ENCODE results near the gene RBFA. TPM values are rescaled to one million over a fixed set of nuclear protein-coding genes. Genes with fewer than 3 reads are reported as not detected.
"Not testable (repeated sequence)": the region's sequence is repeated elsewhere in the genome, so short reads cannot be mapped to it uniquely, and the experiment has no call there.

RBFA gene
- total and polyA plus RNA-seq, 7 donors = 17.9 to 29.0 (median 19.7) TPM

DNA sequence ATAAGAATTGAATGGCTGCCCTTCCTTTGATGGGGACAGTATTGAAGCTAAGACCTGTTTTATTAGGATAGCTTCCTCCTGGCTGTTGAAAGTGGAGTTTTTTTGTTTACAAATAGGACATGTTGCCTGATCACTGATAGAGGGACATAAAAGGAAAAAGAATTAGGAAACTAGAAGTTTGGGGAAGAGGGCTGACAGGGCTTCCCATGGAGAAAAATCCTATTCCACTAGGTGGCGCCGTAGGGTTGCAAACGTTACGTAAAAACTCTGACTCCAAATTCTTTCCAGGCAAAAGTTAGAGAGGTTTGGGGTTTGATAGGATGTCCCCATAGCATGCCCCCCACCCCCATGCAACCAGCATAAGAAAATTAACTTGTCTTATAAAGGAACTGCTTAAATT is 11.1 kb upstream of the RBFA start:
- no peak for TF ChIP-seq CTCF (IDR thresholded peaks at IDR 0.05)
- 60 to 62% (median 60%) methylated on average over 4 of the region's 4 CpGs for WGBS, 3 donors
- H3K9me3 ChIP-seq = peaks cover 81% of the 10 kb centered on the region

DNA sequence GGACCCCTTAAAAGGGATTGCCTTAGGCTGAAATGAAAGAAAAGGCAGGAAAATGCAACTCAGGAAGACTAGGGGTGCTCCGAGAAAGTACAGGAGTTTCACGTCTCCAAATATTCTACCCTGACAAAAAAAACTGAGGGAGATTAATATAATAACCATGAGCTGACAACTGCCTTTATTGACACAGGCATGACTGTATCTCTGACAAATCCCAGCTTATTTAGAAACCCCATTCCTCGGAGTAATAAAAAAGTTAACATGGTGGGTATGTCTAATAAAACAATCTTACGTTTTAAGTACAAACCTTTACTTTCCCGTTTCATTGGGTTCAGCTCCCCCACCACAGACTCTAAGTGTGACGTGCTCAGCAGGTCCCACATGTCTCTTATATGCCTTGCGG is 7.9 kb upstream of the RBFA start:
- Histone ChIP-seq H3K27ac (no peak overlapping the region), H3K4me3 (no peak overlapping the region), H3K4me1 (no peaks in the 10 kb centered on the region), H3K36me3 (ENCODE audit: insufficient read depth in 1 of 2, low read depth in 1 of 2) (no peaks in the 10 kb centered on the region), H3K9me3 (peaks cover 67% of the 10 kb centered on the region), H3K27me3 (ENCODE audit: insufficient read depth in 3 of 3, low read length in 2 of 3) (peaks cover 0 to 2% (median 0%) of the 10 kb centered on the region in 3 donors)
- 95 to 98% (median 96%) methylated on average over 7 of the region's 7 CpGs for WGBS, 3 donors
- intact Hi-C loops (cut with DNase I) = no loop called here
- TF ChIP-seq CTCF (IDR thresholded peaks at IDR 0.05) = no peak
- no peak for DNase-seq
- no peak for ATAC-seq

More for the DNA sequence above, 11.1 kb upstream of the RBFA start:
- Histone ChIP-seq H3K36me3 (ENCODE audit: insufficient read depth in 1 of 2, low read depth in 1 of 2) (no peaks in the 10 kb centered on the region), H3K27ac (no peak overlapping the region), H3K4me1 (no peaks in the 10 kb centered on the region), H3K4me3 (no peak overlapping the region), H3K27me3 (ENCODE audit: insufficient read depth in 3 of 3, low read length in 2 of 3) (peaks cover 0 to 2% (median 0%) of the 10 kb centered on the region in 3 donors)
- no peak for ATAC-seq
- no peak for DNase-seq
- intact Hi-C loops (cut with DNase I) = no loop called here

- peaks cover 59% of the 10 kb centered on the region for H3K9me3 ChIP-seq
- ATAC-seq; intact Hi-C loops (cut with DNase I); H3K27me3 ChIP-seq (ENCODE audit: insufficient read depth in 3 of 3, low read length in 2 of 3); H3K36me3 ChIP-seq (ENCODE audit: insufficient read depth in 1 of 2, low read depth in 1 of 2); H3K4me3 ChIP-seq; DNase-seq; H3K4me1 ChIP-seq; H3K27ac ChIP-seq: not testable (repeated sequence)
These were observed 6.5 kb upstream of the RBFA start for GRCh38 chr18:80027719-80028118.

DNA sequence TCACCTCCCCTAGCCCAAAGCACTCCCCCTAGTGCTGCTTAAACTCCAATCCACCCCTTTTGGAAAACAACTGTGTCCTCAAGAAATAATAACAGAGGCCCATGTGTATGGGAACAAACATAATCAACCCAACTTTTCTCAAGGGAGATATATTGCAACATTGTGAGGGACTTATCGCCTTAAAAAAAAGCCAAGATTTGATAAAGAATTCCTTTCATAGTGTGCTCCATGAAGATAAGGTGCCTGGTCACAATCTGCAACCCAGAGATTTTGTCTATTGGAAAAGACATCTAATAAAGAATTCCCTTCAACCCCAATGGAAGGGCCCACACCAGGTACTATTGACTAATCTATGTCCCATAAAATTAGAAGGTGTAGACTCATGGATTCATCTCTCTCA is 4.5 kb upstream of the RBFA start:
- no peak for ATAC-seq
- no peaks in the 10 kb centered on the region for H3K27me3 ChIP-seq (ENCODE audit: insufficient read depth in 3 of 3, low read length in 2 of 3)
- no peaks in the 10 kb centered on the region for H3K36me3 ChIP-seq (ENCODE audit: insufficient read depth in 1 of 2, low read depth in 1 of 2)
- H3K4me1 ChIP-seq = peaks cover 4% of the 10 kb centered on the region
- H3K4me3 ChIP-seq = no peak overlapping the region
- intact Hi-C loops (cut with DNase I) = loop anchor here in 1 of 2 donors (10.0 kb wide), 2 partner anchors 345 to 635 kb away; partner anchors contain the start of gene NFATC1
- no peak for DNase-seq
- TF ChIP-seq CTCF (IDR thresholded peaks at IDR 0.05) = no peak
- peaks cover 39% of the 10 kb centered on the region for H3K9me3 ChIP-seq
- H3K27ac ChIP-seq = no peak overlapping the region
- WGBS, 3 donors = 93 to 97% (median 93%) methylated on average over 1 of the region's 1 CpG

- Histone ChIP-seq H3K9me3 (peaks cover 17% of the 10 kb centered on the region), H3K27me3 (ENCODE audit: insufficient read depth in 3 of 3, low read length in 2 of 3) (no peaks in the 10 kb centered on the region), H3K4me1 (peaks cover 8% of the 10 kb centered on the region), H3K4me3 (peak overlapping the region; percentile 97), H3K27ac (peak overlapping the region; percentile 91), H3K36me3 (ENCODE audit: insufficient read depth in 1 of 2, low read depth in 1 of 2) (peaks cover 0 to 18% of the 10 kb centered on the region in 2 donors)
- intact Hi-C loops (cut with DNase I) = loop anchor here (1.0 to 10.0 kb wide), 4 partner anchors 45 to 639 kb away; partner anchors contain the start of genes TXNL4A (in 2 of the 2) and NFATC1 (in 1 of the 2)
- TF ChIP-seq CTCF (IDR thresholded peaks at IDR 0.05) = no peak
- DNase-seq = no peak
- peak in 3 of 4 donors; percentile 0 to 71 (median 59) for ATAC-seq
- 3 to 9% (median 7%) methylated on average over 52 to 90 of the region's 90 CpGs for WGBS, 3 donors
These were observed 810 bp upstream of the RBFA start for GRCh38 chr18:80033181-80034067.
